Upper lobe of left lung (tissue), 6 donors: ENCODE data around the gene FER. TPM values are rescaled to one million over a fixed set of nuclear protein-coding genes. Genes with fewer than 3 reads are reported as not detected.

ENCODE experiments used
- ATAC-seq, 2 donors: fragments of 200-7000 bp; cut with Tn5 transposase; one replicate each; pipeline ENCODE4 v1.9.1; 2022; ENCODE audit warnings: mild to moderate bottlenecking in 2 of 2, moderate library complexity in 2 of 2; ENCODE audit not compliant: low FRiP score in 2 of 2
- DNase-seq, 2 donors: peaks; one replicate each; pipeline ENCODE4 v3.0.0-alpha.2; 2019 to 2020
- H3K27ac ChIP-seq, 4 donors: fragments of 200-600 bp; sonication (generic); one replicate each; pipeline ENCODE4 v1.5.1; 2016 to 2019
- H3K27me3 ChIP-seq, 4 donors: fragments of 200-600 bp; sonication (generic); one replicate each; pipeline ENCODE4 v1.5.1; 2017 to 2019
- H3K36me3 ChIP-seq, 4 donors: fragments of 200-600 bp; sonication (generic); one replicate each; pipeline ENCODE4 v1.5.1; 2016 to 2019
- H3K4me1 ChIP-seq, 4 donors: fragments of 200-600 bp; sonication (generic); one replicate each; pipeline ENCODE4 v1.5.1; 2018 to 2019
- H3K4me3 ChIP-seq, 4 donors: fragments of 200-600 bp; sonication (generic); one replicate each; pipeline ENCODE4 v1.5.1; 2017 to 2019; ENCODE audit warnings: mild to moderate bottlenecking in 2 of 4, moderate library complexity in 1 of 4
- H3K9me3 ChIP-seq, 4 donors: fragments of 200-600 bp; sonication (generic); one replicate each; pipeline ENCODE4 v1.5.1; 2018 to 2019
- EP300 ChIP-seq, 4 donors: sonication (generic); formaldehyde crosslinking; IDR thresholded peaks; one replicate each; pipeline ENCODE4 v1.5.1; 2017; ENCODE audit warnings: antibody characterized with exemption in 4 of 4, control low read depth in 2 of 4
- POLR2A ChIP-seq, 4 donors: fragments of 450-650 bp; IDR thresholded peaks; one replicate each; pipeline ENCODE4 v1.5.1; 2016 to 2017; ENCODE audit warnings: antibody characterized with exemption in 4 of 4, mild to moderate bottlenecking in 2 of 4
- POLR2AphosphoS5 ChIP-seq, 2 donors: sonication (generic); formaldehyde crosslinking; IDR thresholded peaks; one replicate each; pipeline ENCODE4 v1.5.1; 2017; ENCODE audit warnings: antibody characterized with exemption in 2 of 2
- WGBS, 2 donors: methylation state at CpG; one replicate each; pipeline ENCODE4 v1.1.5; 2017 to 2018; 5-methylcytosine and 5-hydroxymethylcytosine counted together
- total RNA-seq, 6 donors: library from RNA; depleted of rRNA in 4 of 6; stranded (reverse); fragments of >200 nt in 4 of 6; gene quantifications; one replicate each; pipeline versions ENCODE4 v1.1.0 to v1.2.1, GENCODE V29; 2016 to 2021
- TF ChIP-seq, protein P1 (sequence below), 6 experiments: fragments of 450-650 bp in 4 of 6; fragments of 200-600 bp in 2 of 6; sonication (generic) in 2 of 6; IDR thresholded peaks; one replicate each; pipeline ENCODE4 v1.5.1; 2016 to 2019; ENCODE audit warnings: antibody characterized with exemption in 6 of 6
- donor health status: DM: no; HTN: no; CAD: no; lungs with moderate emphysema.
- donor health status: DM: no; HTN: yes; CAD: no; lungs with severe emphysema.

Gene FER
- total RNA-seq, 6 donors from 2014 or later, result 17.6 to 55.5 (median 27.9) TPM

- Histone ChIP-seq H3K4me3 (no peak overlapping the region), H3K27ac (no peak overlapping the region), H3K4me1 (no peaks in the 10 kb centered on the region), H3K27me3 (no peaks in the 10 kb centered on the region), H3K36me3 (no peaks in the 10 kb centered on the region), H3K9me3 (no peaks in the 10 kb centered on the region)
- DNase-seq (no peak), ATAC-seq (no peak)
- WGBS, 2 donors, result 63 to 92% methylated on average over 1 of the region's 1 CpG
- TF ChIP-seq POLR2AphosphoS5 (IDR thresholded peaks at IDR 0.05) (no peak), EP300 (IDR thresholded peaks at IDR 0.05) (no peak), POLR2A (IDR thresholded peaks at IDR 0.05) (no peak)
- TF ChIP-seq, protein P1, sequence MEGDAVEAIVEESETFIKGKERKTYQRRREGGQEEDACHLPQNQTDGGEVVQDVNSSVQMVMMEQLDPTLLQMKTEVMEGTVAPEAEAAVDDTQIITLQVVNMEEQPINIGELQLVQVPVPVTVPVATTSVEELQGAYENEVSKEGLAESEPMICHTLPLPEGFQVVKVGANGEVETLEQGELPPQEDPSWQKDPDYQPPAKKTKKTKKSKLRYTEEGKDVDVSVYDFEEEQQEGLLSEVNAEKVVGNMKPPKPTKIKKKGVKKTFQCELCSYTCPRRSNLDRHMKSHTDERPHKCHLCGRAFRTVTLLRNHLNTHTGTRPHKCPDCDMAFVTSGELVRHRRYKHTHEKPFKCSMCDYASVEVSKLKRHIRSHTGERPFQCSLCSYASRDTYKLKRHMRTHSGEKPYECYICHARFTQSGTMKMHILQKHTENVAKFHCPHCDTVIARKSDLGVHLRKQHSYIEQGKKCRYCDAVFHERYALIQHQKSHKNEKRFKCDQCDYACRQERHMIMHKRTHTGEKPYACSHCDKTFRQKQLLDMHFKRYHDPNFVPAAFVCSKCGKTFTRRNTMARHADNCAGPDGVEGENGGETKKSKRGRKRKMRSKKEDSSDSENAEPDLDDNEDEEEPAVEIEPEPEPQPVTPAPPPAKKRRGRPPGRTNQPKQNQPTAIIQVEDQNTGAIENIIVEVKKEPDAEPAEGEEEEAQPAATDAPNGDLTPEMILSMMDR (IDR thresholded peaks at IDR 0.05), result no peak
Measured at GRCh38 chr5:108942701-108943100, 195.0 kb downstream of the FER start.

GRCh38 chr5:108945094-108945493 lies 197.4 kb downstream of the FER start:
- Histone ChIP-seq H3K4me1 (no peaks in the 10 kb centered on the region), H3K27ac (no peak overlapping the region), H3K36me3 (no peaks in the 10 kb centered on the region), H3K27me3 (no peaks in the 10 kb centered on the region), H3K9me3 (no peaks in the 10 kb centered on the region), H3K4me3 (no peak overlapping the region)
- TF ChIP-seq EP300 (IDR thresholded peaks at IDR 0.05) (no peak), POLR2AphosphoS5 (IDR thresholded peaks at IDR 0.05) (no peak)
- DNase-seq, result no peak
- ATAC-seq, result no peak
- WGBS, 2 donors, result 80 to 92% methylated on average over 3 of the region's 3 CpGs

GRCh38 chr5:108946008-108946407 lies 198.3 kb downstream of the FER start:
- no peak overlapping the region for H3K4me3 ChIP-seq
- no peaks in the 10 kb centered on the region for H3K9me3 ChIP-seq
- ATAC-seq (no peak), DNase-seq (no peak)
- no peak overlapping the region for H3K27ac ChIP-seq
- WGBS, 2 donors, result 80 to 89% methylated on average over 1 of the region's 1 CpG
- TF ChIP-seq, protein P1 (IDR thresholded peaks at IDR 0.05), result no peak
- no peak for TF ChIP-seq EP300 (IDR thresholded peaks at IDR 0.05)
- TF ChIP-seq POLR2AphosphoS5 (IDR thresholded peaks at IDR 0.05), result no peak
- TF ChIP-seq POLR2A (IDR thresholded peaks at IDR 0.05), result no peak
- H3K4me1 ChIP-seq, result no peaks in the 10 kb centered on the region
- H3K36me3 ChIP-seq, result no peaks in the 10 kb centered on the region
- no peaks in the 10 kb centered on the region for H3K27me3 ChIP-seq

GRCh38 chr5:108947164-108947563 lies 199.5 kb downstream of the FER start:
- DNase-seq (no peak), ATAC-seq (no peak)
- H3K27me3 ChIP-seq, result no peaks in the 10 kb centered on the region
- H3K9me3 ChIP-seq, result no peaks in the 10 kb centered on the region
- TF ChIP-seq, protein P1 (IDR thresholded peaks at IDR 0.05), result no peak
- TF ChIP-seq POLR2AphosphoS5 (IDR thresholded peaks at IDR 0.05) (no peak), EP300 (IDR thresholded peaks at IDR 0.05) (no peak), POLR2A (IDR thresholded peaks at IDR 0.05) (no peak)
- no peaks in the 10 kb centered on the region for H3K4me1 ChIP-seq
- WGBS, 2 donors, result 96 to 98% methylated on average over 1 of the region's 1 CpG
- H3K4me3 ChIP-seq, result no peak overlapping the region
- no peaks in the 10 kb centered on the region for H3K36me3 ChIP-seq
- H3K27ac ChIP-seq, result no peak overlapping the region

GRCh38 chr5:108950276-108950675 lies 202.6 kb downstream of the FER start:
- Histone ChIP-seq H3K27ac (no peak overlapping the region), H3K36me3 (no peaks in the 10 kb centered on the region), H3K27me3 (no peaks in the 10 kb centered on the region), H3K4me3 (no peak overlapping the region), H3K4me1 (no peaks in the 10 kb centered on the region), H3K9me3 (no peaks in the 10 kb centered on the region)
- DNase-seq (no peak), ATAC-seq (no peak)
- 94 to 97% methylated on average over 2 of the region's 2 CpGs for WGBS, 2 donors
- TF ChIP-seq, protein P1 (IDR thresholded peaks at IDR 0.05), result no peak
- TF ChIP-seq EP300 (IDR thresholded peaks at IDR 0.05) (no peak), POLR2A (IDR thresholded peaks at IDR 0.05) (no peak), POLR2AphosphoS5 (IDR thresholded peaks at IDR 0.05) (no peak)
